ENCODE data around the gene DLG2. TPM values are rescaled to one million over a fixed set of nuclear protein-coding genes. Genes with fewer than 3 reads are reported as not detected.

The DLG2 gene
- total and polyA plus RNA-seq, 2 of the 8 experiments (the other 6 are each of a cell fraction or from before 2014, with no cell fraction given) = 1.7 to 14.3 TPM

GRCh38 chr11:83459798-83460197 lies 2167.3 kb downstream of the DLG2 start (continued):
- no peak for TF ChIP-seq CHD7 (IDR thresholded peaks at IDR 0.05; ENCODE audit: insufficient replicate concordance, low read length)
- no peak for TF ChIP-seq BCL11A (IDR thresholded peaks at IDR 0.05; ENCODE audit: low read depth in 2 of 2, low read length in 2 of 2)
- TF ChIP-seq NANOG (IDR thresholded peaks at IDR 0.05; ENCODE audit: insufficient read depth, low read depth, low read length, poor library complexity, severe bottlenecking) = no peak
